HG03103 (cell line): ENCODE results near the gene C1QA.
"Not testable (repeated sequence)": the region's sequence is repeated elsewhere in the genome, so short reads cannot be mapped to it uniquely, and the experiment has no call there.

ENCODE experiments used
- ATAC-seq: cut with Tn5 transposase; IDR thresholded peaks from one replicate; pipeline ENCODE4 v1.9.1; 2021; ENCODE audit warnings: low read depth; ENCODE audit not compliant: unreplicated experiment

C1QA gene

DNA sequence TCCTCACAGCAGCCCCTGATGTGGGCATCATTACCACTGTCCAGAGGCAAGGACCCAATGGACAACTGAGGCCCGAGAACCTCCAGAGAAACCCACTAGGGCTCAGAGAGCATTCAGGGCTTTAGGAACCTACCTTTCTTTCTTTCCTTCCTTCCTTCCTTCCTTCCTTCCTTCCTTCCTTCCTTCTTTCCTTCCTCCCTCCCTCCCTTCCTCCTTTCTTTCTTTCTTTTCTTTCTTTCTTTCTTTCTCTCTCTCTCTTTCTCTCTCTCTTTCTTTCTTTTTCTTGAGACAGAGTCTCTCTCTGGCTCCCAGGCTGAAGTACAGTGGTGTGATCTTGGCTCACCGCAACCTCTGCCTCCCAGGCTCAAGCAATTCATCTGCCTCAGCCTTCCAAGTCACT lies 32.4 kb downstream of the C1QA start:
- ATAC-seq = not testable (repeated sequence)

DNA sequence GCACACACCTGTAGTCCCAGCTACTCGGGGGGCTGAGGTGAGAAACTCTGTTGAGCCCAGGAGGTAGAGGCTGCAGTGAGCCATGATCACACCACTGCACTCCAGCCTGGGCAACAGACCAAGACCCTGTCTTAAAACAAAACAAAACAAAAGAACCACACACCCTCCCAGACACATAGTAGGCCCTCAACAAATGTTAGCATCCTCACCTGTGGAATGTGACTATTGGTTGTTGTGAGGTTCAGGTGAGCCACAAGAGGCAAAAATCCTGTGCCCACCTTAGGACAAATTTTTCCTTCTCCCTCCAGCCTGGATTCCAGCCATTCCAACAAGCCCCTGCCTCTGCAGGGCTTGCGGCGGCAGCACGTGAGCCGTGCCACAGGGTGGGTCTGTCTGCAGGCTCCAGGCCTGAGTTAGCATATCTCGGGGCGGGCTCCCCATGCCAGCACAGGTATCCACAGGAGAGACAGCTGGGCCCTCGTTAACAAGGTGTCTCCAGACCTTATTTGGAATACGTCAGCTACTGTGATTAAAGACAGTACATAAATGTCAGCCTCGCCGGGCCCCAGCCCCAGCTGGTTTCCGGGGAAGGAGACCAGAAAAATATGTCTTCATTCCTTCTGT lies 34.0 kb downstream of the C1QA start:
- ATAC-seq = no peak

DNA sequence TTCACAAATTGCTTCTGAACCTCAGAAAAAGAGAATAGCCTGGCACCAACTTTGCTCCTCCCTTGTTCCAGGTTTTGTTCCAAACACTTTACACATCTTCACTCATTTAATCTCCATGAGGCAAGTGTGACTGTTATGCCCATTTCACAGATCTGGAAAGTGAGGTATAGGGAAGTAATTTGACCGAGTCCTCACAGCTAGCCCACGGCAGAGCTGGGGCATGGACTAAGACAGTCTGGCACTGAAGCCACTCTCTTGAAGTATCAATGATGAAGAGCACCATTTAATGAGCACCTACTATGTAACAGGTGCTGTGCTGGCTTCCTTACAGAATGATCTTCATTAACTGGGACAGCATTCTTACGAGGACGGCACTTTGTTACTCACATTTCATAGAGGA lies 35.6 kb downstream of the C1QA start:
- no peak for ATAC-seq

DNA sequence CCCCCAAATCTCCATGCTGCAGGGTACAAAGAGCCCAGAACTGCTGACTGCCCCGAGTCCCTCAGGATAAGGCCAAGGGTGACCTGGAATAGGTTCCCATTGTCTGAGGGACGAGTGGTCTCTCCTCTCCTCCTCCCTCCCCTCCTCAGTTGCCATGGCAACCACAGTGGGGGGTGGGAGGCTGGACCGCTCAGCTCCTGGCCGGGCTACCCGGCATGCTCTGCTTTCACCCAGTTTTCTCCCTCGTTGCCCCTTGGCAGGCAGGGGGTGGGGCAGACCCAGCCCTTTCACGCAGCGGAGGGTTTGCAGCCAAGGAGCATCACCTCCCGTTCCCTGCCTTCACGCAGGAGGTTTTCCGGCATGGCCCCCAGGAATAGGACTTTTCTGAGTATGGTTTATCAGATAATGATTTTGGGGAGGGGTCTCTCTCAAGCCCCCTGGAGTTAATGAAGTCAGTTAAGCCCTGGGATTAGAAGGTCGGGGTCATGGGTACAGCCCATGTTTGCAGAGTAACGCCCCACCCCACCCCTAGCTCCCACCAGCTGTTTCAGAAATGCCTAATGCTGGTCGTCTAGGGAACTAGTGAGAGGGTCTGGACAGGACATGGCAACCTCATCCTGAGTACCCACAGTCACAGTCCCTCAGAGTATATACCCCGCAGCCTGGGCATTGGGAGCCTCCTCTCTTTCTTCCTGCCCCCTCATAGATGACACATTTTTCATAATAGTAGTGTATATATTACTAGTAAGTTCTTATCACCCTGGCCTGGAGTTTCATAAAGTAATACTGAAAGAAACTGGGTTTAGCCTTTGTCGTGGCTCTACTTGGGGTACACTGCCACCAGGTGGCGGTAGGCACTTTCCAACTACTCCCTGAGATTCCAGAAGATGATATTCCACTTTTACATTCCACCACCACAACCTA lies 37.3 kb downstream of the C1QA start:
- ATAC-seq = no peak

DNA sequence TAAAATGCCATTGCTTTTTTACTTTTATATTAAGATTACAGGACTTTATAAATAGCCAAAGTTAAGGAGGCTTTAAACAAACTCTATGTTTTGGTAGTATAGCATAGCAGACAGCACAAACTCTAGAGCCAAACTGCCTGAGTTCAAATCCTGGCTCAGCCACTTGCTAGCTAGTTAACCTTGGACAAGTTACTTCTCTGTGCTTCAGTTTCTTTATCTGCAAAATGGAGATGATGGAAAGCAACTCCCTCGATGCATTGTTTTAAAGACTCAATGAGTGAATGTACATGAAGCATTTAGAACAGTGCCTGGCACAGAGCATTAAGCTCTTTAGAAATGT lies 38.0 kb downstream of the C1QA start:
- no peak for ATAC-seq

DNA sequence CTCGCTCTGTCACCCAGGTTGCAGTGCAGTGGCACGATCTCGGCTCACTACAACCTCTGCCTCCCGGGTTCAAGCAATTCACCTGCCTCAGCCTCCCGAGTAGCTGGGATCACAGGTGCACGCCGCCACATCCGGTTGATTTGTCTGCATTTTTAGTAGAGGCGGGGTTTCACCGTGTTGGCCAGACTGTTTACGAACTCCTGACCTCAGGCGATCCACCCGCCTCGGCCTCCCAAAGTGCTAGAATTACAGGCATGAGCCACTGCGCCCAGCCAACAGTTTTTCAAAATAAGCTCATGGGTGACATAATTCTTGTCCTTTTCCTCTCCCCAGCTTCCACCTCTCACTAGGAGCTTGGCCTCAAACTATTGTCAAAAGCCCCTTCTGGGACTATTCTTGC lies 39.7 kb downstream of the C1QA start:
- ATAC-seq = not testable (repeated sequence)

DNA sequence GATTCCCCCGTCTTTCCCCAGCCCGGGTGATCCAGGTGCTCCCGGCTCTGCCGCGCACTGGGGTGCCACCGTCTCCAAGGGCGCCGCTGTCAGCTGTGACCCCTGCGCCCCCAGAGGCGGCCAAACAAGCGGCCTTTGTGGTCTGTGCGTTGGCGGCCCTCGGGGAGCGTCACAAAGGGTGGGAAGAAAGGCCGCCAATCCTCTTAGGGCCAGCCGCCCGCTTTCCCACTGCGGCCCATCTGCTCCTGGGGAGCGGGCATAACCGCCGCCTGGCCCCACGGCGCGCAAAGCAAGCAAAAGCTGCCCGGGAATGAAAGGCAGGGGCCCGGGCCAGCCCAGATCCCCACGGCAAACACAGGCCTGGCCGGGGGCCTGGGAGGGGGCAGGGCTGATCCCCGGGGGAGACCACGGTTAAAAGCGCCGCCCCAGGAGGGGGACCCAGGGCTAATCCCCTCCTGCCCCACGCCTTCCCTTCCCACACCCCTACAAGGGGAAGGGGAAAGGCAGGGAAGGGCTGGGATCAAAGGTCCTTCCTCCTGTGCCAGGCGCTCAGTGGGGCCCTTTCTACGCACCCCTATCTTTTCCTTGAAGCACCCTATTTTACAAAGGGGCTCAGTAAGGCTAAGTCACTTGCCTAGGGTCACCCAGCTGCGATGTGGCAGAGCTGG lies 40.6 kb downstream of the C1QA start:
- no peak for ATAC-seq

DNA sequence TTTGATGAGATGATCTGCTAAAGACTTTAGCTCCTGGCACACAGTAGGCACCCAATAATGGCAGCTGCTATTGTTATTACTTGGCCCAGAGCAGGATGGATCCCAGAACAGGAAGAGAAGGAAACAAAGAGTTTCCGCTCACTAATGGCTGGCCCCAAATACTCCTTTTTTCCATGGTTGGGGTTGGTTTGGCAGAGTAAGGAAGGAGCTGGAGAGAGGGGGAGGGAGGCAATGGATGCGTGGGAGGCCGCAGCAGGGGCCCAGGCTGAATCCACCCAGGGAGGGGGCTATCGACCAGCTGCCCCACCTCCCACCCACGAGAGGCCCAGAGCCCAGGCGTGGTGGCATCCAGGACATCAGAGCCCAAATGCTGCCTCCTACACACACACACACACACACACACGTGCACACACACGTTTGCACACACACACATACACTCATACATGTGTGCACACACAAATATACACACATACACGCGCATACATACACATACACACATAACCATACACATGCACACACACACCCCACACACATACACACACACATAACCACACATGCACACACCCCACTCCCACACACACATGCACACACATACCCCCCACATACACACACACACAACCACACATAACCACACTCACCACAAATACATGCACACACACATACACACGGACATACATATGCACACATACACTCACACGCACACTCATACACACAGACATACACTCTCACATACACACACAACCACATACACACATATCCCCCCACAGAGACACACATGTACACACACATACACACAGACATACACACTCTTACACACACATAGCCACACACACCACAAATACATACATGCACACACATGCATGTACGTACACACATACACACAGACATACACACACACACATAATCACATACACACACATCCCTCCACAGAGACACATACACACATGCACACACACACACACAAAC lies 41.8 kb downstream of the C1QA start:
- ATAC-seq = no peak

DNA sequence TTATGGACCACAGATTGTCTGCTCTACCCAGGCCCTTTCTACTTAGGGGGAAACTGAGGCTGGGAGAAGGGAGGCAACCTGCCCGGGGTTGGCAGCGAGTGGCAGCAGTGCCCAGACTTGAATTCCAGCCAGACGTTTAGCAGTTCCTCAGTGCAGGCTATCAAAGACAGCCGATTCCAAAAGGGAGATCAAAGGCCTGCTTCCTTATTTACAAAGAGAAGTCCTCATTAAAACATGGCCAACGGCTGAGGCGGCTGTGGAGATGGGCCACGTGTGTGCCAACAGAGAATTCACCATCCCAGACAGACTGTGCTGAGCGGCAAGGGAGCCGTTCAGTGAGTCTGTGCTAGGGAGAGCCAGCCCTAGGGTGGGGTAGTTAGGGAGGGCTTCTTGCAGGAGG lies 44.3 kb downstream of the C1QA start:
- no peak for ATAC-seq

DNA sequence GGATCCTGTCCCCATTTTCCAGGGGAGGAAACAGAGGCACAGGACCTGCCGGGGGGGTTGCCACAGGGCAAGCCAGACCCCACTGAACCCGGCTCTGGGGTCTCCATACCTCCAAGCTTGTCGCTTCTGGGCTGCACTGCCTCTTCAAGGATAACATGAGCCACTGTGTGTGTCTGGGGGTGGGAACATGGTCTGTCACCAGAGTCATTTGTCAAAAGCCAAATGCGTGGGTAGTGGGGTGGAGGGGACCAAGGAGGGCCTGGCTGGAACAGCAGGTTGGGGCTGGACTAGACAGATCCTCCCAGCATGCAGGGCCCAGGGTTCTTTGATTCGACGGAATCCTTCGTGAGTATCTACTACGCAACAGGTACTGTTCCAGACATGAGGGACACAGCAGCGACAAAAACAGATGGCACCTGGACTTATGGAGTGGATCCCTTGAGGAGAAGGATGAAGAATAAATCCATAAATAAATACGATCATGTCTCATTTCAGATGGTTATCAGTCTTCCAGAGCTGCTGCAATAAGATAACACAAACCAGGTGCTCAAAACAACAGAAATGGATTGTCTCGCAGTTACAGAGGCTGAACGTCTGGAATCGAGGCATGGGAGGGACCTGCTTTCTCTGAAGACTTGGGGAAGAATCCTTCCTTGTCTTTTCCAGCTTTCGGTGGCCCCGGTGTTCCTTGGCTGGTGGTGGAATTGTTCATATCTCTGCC lies 45.3 kb downstream of the C1QA start:
- ATAC-seq = no peak

DNA sequence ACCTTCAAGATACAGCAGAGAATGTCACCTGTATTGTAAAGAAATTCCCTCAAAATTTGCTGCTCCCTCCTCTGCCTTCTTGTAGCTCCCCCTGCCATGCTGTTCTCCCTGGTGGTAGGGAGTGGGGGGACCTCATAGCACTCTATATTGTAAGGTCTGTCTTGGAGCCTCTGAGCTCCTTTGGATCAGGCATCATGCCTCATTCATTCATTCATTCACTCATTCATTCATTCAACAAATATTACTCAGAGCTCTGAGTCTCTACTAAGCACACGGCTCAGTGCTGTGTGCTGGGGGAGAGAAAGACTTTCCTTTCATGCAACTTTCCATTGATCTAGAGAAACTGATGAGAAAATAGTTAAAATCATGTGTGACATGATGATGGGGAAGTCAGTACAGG lies 47.1 kb downstream of the C1QA start:
- ATAC-seq = no peak

DNA sequence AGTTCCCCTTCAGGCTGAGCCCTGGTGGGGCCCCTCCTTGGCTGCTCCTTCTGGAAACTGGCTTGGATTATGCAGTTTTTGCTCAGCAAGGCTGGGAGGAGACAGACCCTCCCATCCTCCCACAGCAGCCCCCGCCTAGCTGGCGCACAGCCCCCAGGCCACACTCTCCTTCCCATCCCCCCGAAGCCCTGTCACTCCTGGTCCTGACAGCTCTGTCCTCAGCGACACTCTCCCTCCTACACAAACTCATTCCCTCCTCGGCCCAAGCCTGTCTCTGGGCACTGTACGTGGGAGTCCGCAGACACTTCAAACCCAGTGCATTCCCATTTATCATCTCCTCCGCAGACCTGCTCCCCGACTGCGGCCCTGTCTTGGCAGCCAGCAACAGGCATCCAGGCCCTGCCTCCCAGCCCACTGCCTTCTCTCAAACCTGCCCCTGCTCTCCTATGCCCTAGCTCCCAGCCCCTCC lies 49.2 kb downstream of the C1QA start:
- no peak for ATAC-seq

DNA sequence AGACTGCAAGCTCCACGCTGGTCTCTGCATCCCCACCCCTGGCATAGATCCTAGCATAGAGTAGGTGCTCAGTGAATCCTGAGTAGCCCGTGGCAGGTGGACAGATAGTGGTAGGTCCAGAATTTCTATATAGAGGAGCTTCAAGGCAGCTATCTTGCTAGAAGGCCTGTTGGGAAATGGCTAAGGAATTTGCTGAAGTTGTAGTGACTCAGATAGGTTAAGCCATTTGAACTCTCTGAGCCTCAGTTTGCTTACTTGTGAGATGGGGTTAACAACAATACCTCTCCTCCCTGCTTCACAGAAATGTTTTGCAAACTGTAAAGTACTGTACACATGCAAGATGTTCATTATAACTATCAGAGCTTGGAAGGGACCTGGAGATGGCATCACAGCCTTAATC lies 50.8 kb downstream of the C1QA start:
- ATAC-seq = no peak

DNA sequence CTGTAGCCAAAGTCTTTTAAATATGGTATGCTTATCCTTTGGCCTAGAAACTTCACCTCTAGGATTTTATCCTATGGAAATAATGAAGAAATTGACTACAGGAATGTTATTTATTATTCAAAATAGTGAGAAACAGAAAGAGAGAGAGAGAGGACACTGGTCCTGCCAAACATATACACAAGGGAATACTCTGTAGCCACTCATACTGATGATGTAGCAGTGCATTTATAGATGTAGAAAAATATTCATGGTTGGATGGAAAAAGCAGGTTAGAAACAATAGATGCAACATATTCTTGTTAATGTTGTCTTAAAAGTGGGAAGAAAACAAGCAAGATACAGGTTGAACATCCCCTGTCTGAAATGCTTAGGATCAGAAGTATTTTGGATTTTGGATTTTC lies 52.0 kb downstream of the C1QA start:
- ATAC-seq = no peak
